NB4 (cell line): ENCODE data around the gene CA10.

ENCODE experiments used
- DNase-seq: peaks from one replicate; pipeline ENCODE4 v3.0.0; 2010; ENCODE audit warnings: low read depth
- H3K4me3 ChIP-seq: one replicate; pipeline ENCODE4 v1.5.1; 2011; ENCODE audit warnings: mild to moderate bottlenecking, low read depth, low read length, moderate library complexity
- CTCF ChIP-seq: IDR thresholded peaks from one replicate; pipeline ENCODE4 v1.5.1; 2012; ENCODE audit warnings: low read depth, low read length
- MAX ChIP-seq: IDR thresholded peaks from 2 replicates; pipeline ENCODE4 v1.6.1; 2011; ENCODE audit warnings: low read depth, low read length
- MYC ChIP-seq: IDR thresholded peaks from 2 replicates; pipeline ENCODE4 v1.6.1; 2011; ENCODE audit warnings: low read depth, low read length
- POLR2A ChIP-seq: IDR thresholded peaks from 2 replicates; pipeline ENCODE4 v1.6.1; 2011; ENCODE audit warnings: mild to moderate bottlenecking; ENCODE audit not compliant: insufficient read length; ENCODE audit errors: extremely low read depth

Gene CA10

GRCh38 chr17:51745993-51746392 is 412.5 kb downstream of the CA10 start:
- DNase-seq = no peak
- H3K4me3 ChIP-seq = no peak overlapping the region
- TF ChIP-seq CTCF = no peak

- H3K4me3 ChIP-seq = no peak overlapping the region
- no peak for DNase-seq
- TF ChIP-seq POLR2A (no peak), CTCF (no peak), MAX (no peak), MYC (no peak)
These were observed 415.0 kb downstream of the CA10 start for GRCh38 chr17:51743477-51743876.

GRCh38 chr17:51742571-51742970 is 415.9 kb downstream of the CA10 start:
- TF ChIP-seq MAX (no peak), POLR2A (no peak), CTCF (no peak), MYC (no peak)
- H3K4me3 ChIP-seq = no peak overlapping the region
- no peak for DNase-seq

GRCh38 chr17:51741458-51741857 is 417.1 kb downstream of the CA10 start:
- DNase-seq = no peak
- H3K4me3 ChIP-seq = no peak overlapping the region
- TF ChIP-seq MYC = no peak
- no peak for TF ChIP-seq POLR2A
- TF ChIP-seq CTCF = no peak
- TF ChIP-seq MAX = no peak

GRCh38 chr17:51740531-51740930 is 418.0 kb downstream of the CA10 start:
- no peak overlapping the region for H3K4me3 ChIP-seq
- no peak for DNase-seq
- no peak for TF ChIP-seq MAX
- no peak for TF ChIP-seq CTCF
- no peak for TF ChIP-seq POLR2A
- TF ChIP-seq MYC = no peak

- H3K4me3 ChIP-seq = no peak overlapping the region
- TF ChIP-seq POLR2A (no peak), CTCF (no peak), MYC (no peak), MAX (no peak)
- DNase-seq = no peak
These were observed 419.1 kb downstream of the CA10 start for GRCh38 chr17:51739245-51739886.
